Stimulated activated CD8-positive, alpha-beta memory T cell treated with anti-CD3 and anti-CD28 coated beads, Interleukin-7, amount 100 ng/mL, for 24 hours (primary cell): ENCODE measurements around the gene CELA2A.
"Not testable (repeated sequence)": the region's sequence is repeated elsewhere in the genome, so short reads cannot be mapped to it uniquely, and the experiment has no call there.

Experiments used
- DNase-seq: peaks from one replicate; pipeline ENCODE4 v3.0.0-alpha.2; 2020; ENCODE audit warnings: low read depth

Gene CELA2A

DNA sequence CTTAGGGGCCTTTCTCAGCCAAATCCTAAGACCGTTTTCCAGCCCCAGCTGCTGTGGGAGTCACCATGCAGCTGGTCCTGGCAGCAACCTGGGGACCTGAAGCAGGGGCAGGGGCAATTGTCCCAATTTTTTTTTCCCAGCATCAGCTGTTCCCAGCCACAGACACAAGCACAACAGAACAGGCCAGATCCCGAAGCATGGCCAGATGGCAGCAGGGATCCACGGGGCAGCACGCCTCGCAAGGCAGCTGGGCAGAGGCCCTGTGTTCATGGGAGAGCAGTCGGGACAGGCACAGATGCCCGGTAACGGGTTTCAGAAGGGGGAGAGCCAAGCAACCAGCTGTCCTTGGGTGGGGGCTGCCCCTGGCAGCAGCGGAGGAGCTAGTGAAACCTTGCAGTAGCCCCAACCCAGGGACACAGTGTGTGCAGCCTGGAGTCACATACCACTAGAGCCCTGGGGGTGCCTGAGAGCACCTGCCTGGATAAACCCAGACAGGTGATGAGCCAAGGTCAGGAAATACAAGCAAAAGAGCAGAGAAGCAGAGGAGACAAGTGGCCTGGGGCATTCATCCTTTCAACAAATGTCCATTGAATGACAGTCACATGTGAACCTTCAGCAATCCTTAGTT lies 13.4 kb downstream of the CELA2A start:
- DNase-seq = not testable (repeated sequence)

GRCh38 chr1:15471067-15471466 lies 14.5 kb downstream of the CELA2A start:
- not testable (repeated sequence) for DNase-seq

GRCh38 chr1:15471723-15472122 lies 15.2 kb downstream of the CELA2A start:
- DNase-seq = not testable (repeated sequence)

GRCh38 chr1:15472587-15472986 lies 16.1 kb downstream of the CELA2A start:
- DNase-seq = no peak

GRCh38 chr1:15475752-15476314 lies 19.3 kb downstream of the CELA2A start, which contains the start of gene CELA2B:
TSS of gene CELA2B (plus strand) at chr1:15476104. CDS start at chr1:15476126, 22 bp downstream.
- DNase-seq = no peak

DNA sequence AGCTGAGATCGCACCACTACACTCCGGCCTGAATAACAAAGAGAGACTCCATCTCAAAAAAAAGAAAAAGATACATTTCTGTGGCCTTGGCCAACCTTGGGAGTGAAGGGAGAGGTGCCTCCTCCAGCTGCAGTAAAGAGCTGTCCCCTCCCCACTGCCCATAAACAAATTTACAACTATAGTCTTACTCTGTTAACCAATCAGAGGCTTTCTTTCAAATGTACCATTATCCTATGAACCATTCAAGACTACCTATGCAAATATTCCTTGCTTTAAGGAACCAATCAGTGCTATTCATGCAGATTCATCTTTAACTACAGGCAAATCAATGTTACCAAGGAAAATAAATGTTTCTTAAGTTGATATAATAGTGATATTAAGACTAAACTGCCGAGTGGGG lies 20.4 kb downstream of the CELA2A start:
- no peak for DNase-seq

DNA sequence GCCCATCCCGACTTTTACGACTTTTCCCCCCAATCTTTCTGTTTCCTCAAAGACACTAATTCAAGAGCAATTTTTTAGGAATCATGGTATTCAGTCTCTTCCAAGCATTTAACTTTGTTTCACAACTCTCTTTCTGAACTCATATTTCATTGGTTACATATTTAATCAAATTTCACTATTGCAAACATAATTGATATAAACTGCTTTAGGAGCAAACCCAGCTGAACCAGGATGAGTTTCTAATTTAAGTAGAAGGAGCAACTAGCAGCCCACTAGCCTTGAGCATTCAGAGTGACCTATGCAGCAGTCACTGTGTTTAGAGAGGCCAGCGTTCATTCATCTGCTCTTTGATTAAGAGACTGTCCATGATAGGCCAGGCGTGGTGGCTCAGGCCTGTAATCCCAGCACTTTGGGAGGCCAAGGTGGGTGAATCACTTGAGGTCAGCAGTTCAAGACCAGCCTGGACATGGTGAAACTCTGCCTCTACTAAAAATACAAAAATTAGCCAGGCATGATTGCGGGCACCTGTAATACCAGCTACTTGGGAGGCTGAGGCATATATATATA lies 21.2 kb downstream of the CELA2A start:
- DNase-seq = no peak

- no peak for DNase-seq
Observed at GRCh38 chr1:15479654-15480347, 23.3 kb downstream of the CELA2A start.

DNA sequence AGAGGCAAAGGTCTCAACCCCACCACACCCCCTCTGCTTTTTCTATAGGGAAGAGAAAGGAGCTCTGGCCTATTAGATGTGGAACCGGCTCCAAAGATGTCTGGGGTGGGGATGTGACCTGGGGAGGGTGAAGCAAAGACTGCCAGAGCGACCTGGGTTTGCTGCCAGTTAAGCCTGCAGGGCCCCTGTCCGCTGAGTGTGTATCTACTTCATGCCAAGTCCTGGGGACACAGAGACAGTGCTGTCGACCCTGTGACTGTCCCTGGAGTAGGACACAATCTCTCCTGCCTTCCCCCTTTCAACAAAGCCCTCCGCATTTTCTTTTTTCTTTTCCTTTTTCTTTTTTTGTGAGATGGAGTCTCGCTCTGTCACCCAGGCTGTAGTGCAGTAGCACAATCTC lies 25.9 kb downstream of the CELA2A start:
- not testable (repeated sequence) for DNase-seq

DNA sequence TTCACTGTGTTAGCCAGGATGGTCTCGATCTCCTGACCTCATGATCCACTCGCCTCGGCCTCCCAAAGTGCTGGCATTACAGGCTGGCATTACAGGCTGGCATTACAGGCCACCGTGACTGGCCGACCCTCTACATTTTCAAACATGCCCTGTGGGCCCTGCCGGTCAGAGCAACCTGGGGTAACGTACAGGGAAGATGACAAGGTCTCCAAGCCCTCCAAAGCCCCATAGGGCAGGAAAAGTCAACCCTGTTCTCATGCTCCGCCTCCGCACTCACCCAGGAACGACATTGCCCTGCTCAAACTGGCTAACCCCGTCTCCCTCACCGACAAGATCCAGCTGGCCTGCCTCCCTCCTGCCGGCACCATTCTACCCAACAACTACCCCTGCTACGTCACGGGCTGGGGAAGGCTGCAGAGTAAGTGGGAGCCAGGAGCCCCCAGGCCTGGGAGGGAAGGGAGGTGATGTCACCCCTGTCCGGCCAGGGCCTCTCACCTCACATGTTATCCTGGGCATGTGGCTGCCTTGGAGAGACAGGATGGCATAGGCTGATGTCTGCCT lies 26.5 kb downstream of the CELA2A start:
- not testable (repeated sequence) for DNase-seq

- DNase-seq = no peak
Observed at GRCh38 chr1:15483971-15484370, 27.4 kb downstream of the CELA2A start.

DNA sequence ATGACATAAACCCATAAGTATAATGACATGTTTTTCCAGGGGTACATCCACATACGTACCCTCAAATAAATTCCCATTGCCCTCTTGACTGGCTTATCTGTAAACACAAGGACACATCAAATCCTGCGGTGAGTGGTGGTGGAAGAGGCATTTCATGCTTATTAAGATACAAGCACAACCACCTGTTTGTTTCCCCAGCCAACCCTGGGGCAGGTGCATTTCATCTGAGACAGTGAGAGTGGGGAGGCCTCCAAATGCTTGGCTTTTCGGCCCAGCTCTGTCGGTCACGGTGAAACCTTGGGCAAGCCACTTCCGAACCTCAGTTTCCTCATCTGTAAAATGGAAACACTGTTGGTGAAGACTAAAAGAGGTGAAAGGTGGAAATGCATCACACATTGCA lies 27.9 kb downstream of the CELA2A start:
- DNase-seq = not testable (repeated sequence)

- no peak for DNase-seq
Observed at GRCh38 chr1:15485636-15486035, 29.1 kb downstream of the CELA2A start.

- DNase-seq = not testable (repeated sequence)
Observed at GRCh38 chr1:15486844-15487610, 30.5 kb downstream of the CELA2A start.

- no peak for DNase-seq
Observed at GRCh38 chr1:15488371-15488770, 31.8 kb downstream of the CELA2A start.

- no peak for DNase-seq
Observed at GRCh38 chr1:15489052-15489736, 32.7 kb downstream of the CELA2A start.

DNA sequence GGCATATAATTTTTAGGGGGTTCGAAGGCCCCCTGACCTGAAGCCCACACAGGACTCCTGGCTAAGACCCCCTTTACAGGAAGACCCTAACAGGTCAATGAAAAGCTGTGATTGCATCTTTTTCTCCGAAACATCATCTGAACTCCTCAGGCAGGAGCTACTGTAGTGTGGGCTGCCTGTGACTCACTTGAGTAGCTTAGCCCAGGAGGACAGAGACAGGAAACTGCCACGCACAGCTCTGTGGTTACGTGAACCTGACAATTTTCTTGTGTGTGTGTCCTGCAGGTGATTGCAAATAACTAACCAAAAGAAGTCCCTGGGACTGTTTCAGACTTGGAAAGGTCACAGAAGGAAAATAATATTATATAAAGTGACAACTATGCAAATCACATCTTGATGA lies 34.5 kb downstream of the CELA2A start:
- DNase-seq = not testable (repeated sequence)

DNA sequence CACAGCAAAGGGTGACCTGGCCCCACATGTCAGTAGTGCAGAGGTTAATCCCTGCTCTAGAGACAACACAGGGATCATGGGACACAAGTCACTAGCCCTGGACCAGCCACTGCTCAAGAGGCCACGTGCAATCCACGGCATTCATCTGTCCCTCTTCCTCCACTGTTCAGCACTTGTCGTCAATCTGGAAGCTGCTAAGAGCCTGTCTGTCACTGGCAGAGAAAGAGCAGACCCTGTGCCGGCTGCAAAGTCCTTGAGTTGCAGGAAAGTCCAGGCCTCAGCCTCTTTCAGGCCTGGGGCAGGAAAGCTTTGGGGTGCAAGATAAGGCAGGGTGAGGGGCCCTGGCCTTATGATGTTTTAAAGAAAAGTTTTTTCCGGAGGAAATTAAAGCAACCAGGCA lies 36.1 kb downstream of the CELA2A start:
- DNase-seq = no peak

GRCh38 chr1:15493869-15494390 lies 37.4 kb downstream of the CELA2A start:
- no peak for DNase-seq

- no peak for DNase-seq
Observed at GRCh38 chr1:15500184-15501178, 43.9 kb downstream of the CELA2A start.
